ENCODE results near the gene JKAMP. TPM values are rescaled to one million over a fixed set of nuclear protein-coding genes. Genes with fewer than 3 reads are reported as not detected.

Gene JKAMP
- polyA plus RNA-seq, 1 donor from 2014 or later: 40.9 TPM

GRCh38 chr14:59464486-59465315 lies 19.6 kb upstream of the JKAMP start:
- peaks cover 5 to 7% (median 7%) of the 10 kb centered on the region in 3 donors for H3K4me1 Mint-ChIP-seq

DNA sequence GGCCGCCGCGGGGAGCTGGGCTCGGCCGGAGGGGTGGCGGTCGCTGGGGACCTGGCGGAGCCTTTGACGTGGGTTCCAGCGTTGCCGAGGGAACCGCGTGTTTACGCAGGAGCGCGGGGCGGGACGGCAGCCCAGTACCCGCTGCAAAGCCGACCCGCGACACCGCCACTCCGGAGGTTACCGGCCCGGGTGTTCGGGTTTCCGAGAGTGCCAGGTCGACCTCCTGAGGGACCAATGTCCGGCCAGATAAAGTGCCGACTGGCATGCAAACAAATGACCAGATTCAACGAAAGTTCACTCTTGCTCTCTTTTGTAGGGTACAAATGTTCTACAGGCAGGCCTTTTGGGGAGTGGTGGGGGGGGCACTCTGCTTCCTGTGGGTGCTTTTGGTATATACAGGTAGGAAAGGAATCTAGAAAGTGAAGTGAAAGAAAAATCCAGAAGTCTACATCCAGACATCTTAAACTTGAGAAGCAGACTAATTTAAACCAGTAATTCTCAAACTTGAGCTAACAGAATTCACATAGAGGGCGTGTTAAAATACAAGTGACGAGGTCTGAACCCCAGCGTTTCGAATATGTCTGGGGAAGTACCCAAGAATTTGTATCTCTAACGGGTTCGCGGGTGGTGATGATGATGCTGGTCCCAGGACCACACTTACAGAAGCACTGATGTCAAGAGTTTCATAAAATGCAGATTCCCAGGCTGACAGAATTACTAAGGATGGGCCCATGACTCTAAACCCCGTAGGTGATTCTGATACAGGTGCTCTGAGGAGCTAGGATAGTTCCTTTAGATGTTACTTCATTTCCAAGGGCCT lies 18.8 kb upstream of the JKAMP start, which contains the start of gene GPR135:
Gene GPR135, minus strand, starts transcription at position 65 of the 820 bp plus-strand sequence. CDS start 154 bp downstream, outside the sequence.
- Mint-ChIP-seq H3K9me3 (no peaks in the 10 kb centered on the region), H3K4me1 (peaks cover 5 to 7% (median 7%) of the 10 kb centered on the region in 3 donors), H3K4me3 (peak within 1 kb of the TSS in 3 of 4 donors; percentile 89 to 96 (median 94)), H3K27ac (peak within 1 kb of the TSS; percentile 55 to 92 (median 84)), H3K36me3 (no peaks in the 10 kb centered on the region), H3K27me3 (no peaks in the 10 kb centered on the region)

More at GRCh38 chr14:59464486-59465315, 19.6 kb upstream of the JKAMP start:
- Mint-ChIP-seq H3K4me3 (peak overlapping the region in 3 of 4 donors; percentile 89 to 96 (median 94)), H3K36me3 (peaks cover 3% of the 10 kb centered on the region), H3K27me3 (no peaks in the 10 kb centered on the region), H3K27ac (peak overlapping the region in 2 of 3 donors; percentile 59 to 84), H3K9me3 (no peaks in the 10 kb centered on the region)

GRCh38 chr14:59474172-59474571 lies 10.1 kb upstream of the JKAMP start:
- Mint-ChIP-seq H3K27ac (no peak overlapping the region), H3K27me3 (no peaks in the 10 kb centered on the region), H3K36me3 (peaks cover 3% of the 10 kb centered on the region), H3K4me3 (no peak overlapping the region), H3K9me3 (no peaks in the 10 kb centered on the region), H3K4me1 (peaks cover 2 to 6% (median 3%) of the 10 kb centered on the region in 3 donors)

DNA sequence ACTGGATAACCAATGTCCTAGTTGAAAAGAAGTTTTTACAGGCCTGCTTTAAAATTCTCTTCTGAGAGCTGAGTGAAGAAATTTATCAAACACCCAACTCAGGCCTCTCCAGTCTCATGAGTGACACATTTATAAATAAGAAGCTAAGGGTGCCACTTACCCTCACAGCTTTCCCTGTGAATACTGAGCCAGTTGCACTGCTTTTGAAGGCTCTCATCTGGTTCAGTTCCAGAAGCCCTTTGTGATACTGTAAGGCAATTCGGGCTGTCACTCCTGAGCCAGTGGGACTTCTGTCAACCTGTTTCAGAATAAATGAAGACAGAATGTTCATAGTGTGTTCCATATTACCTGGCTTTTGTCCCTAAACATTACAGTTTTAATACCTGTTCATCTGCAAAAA lies 8.6 kb upstream of the JKAMP start:
- H3K27ac Mint-ChIP-seq: no peak overlapping the region
- H3K4me1 Mint-ChIP-seq: peaks cover 7 to 15% (median 8%) of the 10 kb centered on the region in 3 donors
- H3K36me3 Mint-ChIP-seq: peaks cover 3% of the 10 kb centered on the region
- no peaks in the 10 kb centered on the region for H3K27me3 Mint-ChIP-seq
- no peak overlapping the region for H3K4me3 Mint-ChIP-seq
- no peaks in the 10 kb centered on the region for H3K9me3 Mint-ChIP-seq

DNA sequence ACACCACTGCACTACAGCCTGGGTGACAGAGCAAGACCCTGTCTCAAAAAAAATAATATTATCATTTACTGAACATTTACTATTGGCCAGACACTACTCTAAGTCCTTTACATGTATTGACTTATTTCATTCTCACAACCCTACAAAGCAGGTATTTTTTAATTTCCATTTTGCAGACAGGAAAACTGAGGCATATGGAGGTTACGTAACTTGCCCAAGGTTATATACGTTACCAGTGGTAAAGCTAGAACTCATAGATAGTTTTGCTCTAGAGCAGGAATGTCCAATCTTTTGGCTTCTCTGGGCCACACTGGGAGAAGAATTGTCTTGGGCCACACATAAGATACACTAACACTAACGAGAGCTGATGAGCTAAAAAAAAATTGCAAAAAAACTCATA lies 5.8 kb upstream of the JKAMP start:
- peaks cover 3% of the 10 kb centered on the region for H3K36me3 Mint-ChIP-seq
- no peaks in the 10 kb centered on the region for H3K27me3 Mint-ChIP-seq
- H3K4me3 Mint-ChIP-seq: no peak overlapping the region
- no peaks in the 10 kb centered on the region for H3K9me3 Mint-ChIP-seq
- H3K27ac Mint-ChIP-seq: no peak overlapping the region
- peaks cover 23 to 36% (median 34%) of the 10 kb centered on the region in 3 donors for H3K4me1 Mint-ChIP-seq

DNA sequence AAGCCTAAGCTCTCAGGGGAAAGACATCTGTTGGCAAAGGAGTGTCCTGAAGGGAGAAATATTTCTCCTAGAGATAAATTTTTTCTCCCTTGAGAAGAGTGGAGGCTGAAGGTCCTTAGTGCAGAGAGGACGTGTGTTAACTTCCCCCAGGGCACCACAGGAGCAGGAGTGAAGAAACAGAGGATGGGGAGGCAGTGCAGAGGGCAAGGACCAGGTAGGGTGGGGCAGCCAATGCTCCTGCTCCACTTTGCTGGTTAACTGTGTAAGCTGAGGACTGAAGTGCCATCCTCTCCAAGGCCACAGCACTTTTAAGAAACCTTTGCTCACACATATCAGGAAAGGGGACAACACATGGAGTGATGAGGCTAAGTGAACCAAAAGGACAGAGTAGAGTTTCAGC lies 4.2 kb upstream of the JKAMP start:
- Mint-ChIP-seq H3K36me3 (peaks cover 1% of the 10 kb centered on the region), H3K4me1 (peaks cover 27 to 43% (median 38%) of the 10 kb centered on the region in 3 donors), H3K9me3 (no peaks in the 10 kb centered on the region), H3K27me3 (no peaks in the 10 kb centered on the region), H3K4me3 (peak overlapping the region in 3 of 4 donors; percentile 3 to 56 (median 55)), H3K27ac (no peak overlapping the region)

- Mint-ChIP-seq H3K9me3 (no peaks in the 10 kb centered on the region), H3K27ac (no peak overlapping the region), H3K4me1 (peaks cover 34 to 42% (median 42%) of the 10 kb centered on the region in 3 donors), H3K36me3 (peaks cover 1% of the 10 kb centered on the region), H3K4me3 (peak overlapping the region in 2 of 4 donors; percentile 48 to 68), H3K27me3 (no peaks in the 10 kb centered on the region)
These were observed 2.9 kb upstream of the JKAMP start for GRCh38 chr14:59481407-59481806.

- H3K36me3 Mint-ChIP-seq: peaks cover under 1% of the 10 kb centered on the region
- no peaks in the 10 kb centered on the region for H3K27me3 Mint-ChIP-seq
- no peaks in the 10 kb centered on the region for H3K9me3 Mint-ChIP-seq
- H3K4me3 Mint-ChIP-seq: peak overlapping the region; percentile 43 to 99 (median 98)
- H3K4me1 Mint-ChIP-seq: peaks cover 34 to 40% (median 38%) of the 10 kb centered on the region in 3 donors
- no peak overlapping the region for H3K27ac Mint-ChIP-seq
These were observed 2.3 kb upstream of the JKAMP start for GRCh38 chr14:59481871-59482540.

- H3K9me3 Mint-ChIP-seq: no peaks in the 10 kb centered on the region
- H3K4me1 Mint-ChIP-seq: peaks cover 34 to 41% (median 40%) of the 10 kb centered on the region in 3 donors
- H3K36me3 Mint-ChIP-seq: no peaks in the 10 kb centered on the region
- no peaks in the 10 kb centered on the region for H3K27me3 Mint-ChIP-seq
- peak overlapping the region; percentile 97 to 99 (median 98) for H3K4me3 Mint-ChIP-seq
- H3K27ac Mint-ChIP-seq: peak overlapping the region; percentile 10 to 96 (median 89)
These were observed 1.6 kb upstream of the JKAMP start for GRCh38 chr14:59482541-59483331.

- Mint-ChIP-seq H3K4me3 (peak overlapping the region; percentile 97 to 99 (median 98)), H3K9me3 (no peaks in the 10 kb centered on the region), H3K36me3 (no peaks in the 10 kb centered on the region), H3K27me3 (no peaks in the 10 kb centered on the region), H3K4me1 (peaks cover 36 to 45% (median 43%) of the 10 kb centered on the region in 3 donors), H3K27ac (peak overlapping the region; percentile 10 to 96 (median 89))
These were observed 954 bp upstream of the JKAMP start for GRCh38 chr14:59483363-59483762.

- Mint-ChIP-seq H3K27me3 (no peaks in the 10 kb centered on the region), H3K36me3 (peaks cover 10% of the 10 kb centered on the region), H3K27ac (peak overlapping the region; percentile 89 to 96 (median 92)), H3K4me1 (peaks cover 38 to 53% (median 50%) of the 10 kb centered on the region in 3 donors), H3K9me3 (no peaks in the 10 kb centered on the region), H3K4me3 (peak overlapping the region; percentile 97 to 99 (median 98))
These were observed 390 bp downstream of the JKAMP start for GRCh38 chr14:59484639-59485175.

GRCh38 chr14:59490756-59491155 lies 6.4 kb downstream of the JKAMP start:
- Mint-ChIP-seq H3K9me3 (no peaks in the 10 kb centered on the region), H3K27ac (no peak overlapping the region), H3K4me3 (no peak overlapping the region), H3K27me3 (no peaks in the 10 kb centered on the region), H3K36me3 (peaks cover 22% of the 10 kb centered on the region), H3K4me1 (peaks cover 13 to 18% (median 14%) of the 10 kb centered on the region in 3 donors)

DNA sequence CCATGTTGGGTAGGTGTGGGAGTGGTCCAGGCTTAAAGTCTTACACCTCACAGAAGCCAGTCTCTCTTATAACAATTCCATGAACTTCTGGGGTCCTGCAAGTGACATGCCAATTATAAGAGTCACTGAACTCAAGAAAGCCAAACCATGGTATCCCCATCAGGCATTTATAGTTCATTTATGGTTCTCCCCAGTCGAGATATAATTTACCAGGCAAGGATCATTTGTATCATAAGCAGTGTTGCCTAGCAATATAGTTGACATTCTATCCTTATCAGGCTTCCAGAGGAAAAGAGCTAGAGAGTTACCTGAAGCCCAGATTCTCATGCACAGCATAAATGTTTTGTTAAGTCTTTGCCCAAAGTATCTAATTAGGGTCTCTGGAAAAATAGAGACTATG lies 8.1 kb downstream of the JKAMP start:
- no peaks in the 10 kb centered on the region for H3K9me3 Mint-ChIP-seq
- peaks cover 12 to 18% (median 14%) of the 10 kb centered on the region in 3 donors for H3K4me1 Mint-ChIP-seq
- no peaks in the 10 kb centered on the region for H3K27me3 Mint-ChIP-seq
- peaks cover 22% of the 10 kb centered on the region for H3K36me3 Mint-ChIP-seq
- no peak overlapping the region for H3K27ac Mint-ChIP-seq
- H3K4me3 Mint-ChIP-seq: no peak overlapping the region
